ENCODE results near the gene HSPA9.

Gene HSPA9

GRCh38 chr5:138559937-138560336 lies 15.3 kb downstream of the HSPA9 start:
- Histone ChIP-seq H3K4me3 (ENCODE audit: low read length in 2 of 2) (no peak overlapping the region), H3K9me3 (ENCODE audit: control insufficient read depth in 2 of 2, low read length in 2 of 2) (no peaks in the 10 kb centered on the region), H3K36me3 (ENCODE audit: control insufficient read depth in 2 of 2, insufficient read depth in 2 of 2, low read length in 2 of 2) (peaks cover 64 to 76% of the 10 kb centered on the region in 2 donors), H3K27me3 (ENCODE audit: control insufficient read depth in 1 of 2, insufficient read depth in 2 of 2, low read length in 2 of 2) (no peaks in the 10 kb centered on the region), H3K4me1 (ENCODE audit: control insufficient read depth, insufficient read depth, low read length) (no peaks in the 10 kb centered on the region), H3K9ac (ENCODE audit: low read length in 2 of 2) (no peak overlapping the region), H3K27ac (ENCODE audit: low read length) (no peak overlapping the region)

GRCh38 chr5:138557677-138558076 lies 17.5 kb downstream of the HSPA9 start:
- H3K9me3 ChIP-seq (ENCODE audit: control insufficient read depth in 2 of 2, low read length in 2 of 2) = no peaks in the 10 kb centered on the region
- no peak overlapping the region for H3K9ac ChIP-seq (ENCODE audit: low read length in 2 of 2)
- peaks cover 50 to 67% of the 10 kb centered on the region in 2 donors for H3K36me3 ChIP-seq (ENCODE audit: control insufficient read depth in 2 of 2, insufficient read depth in 2 of 2, low read length in 2 of 2)
- no peak overlapping the region for H3K27ac ChIP-seq (ENCODE audit: low read length)
- no peaks in the 10 kb centered on the region for H3K27me3 ChIP-seq (ENCODE audit: control insufficient read depth in 1 of 2, insufficient read depth in 2 of 2, low read length in 2 of 2)
- no peaks in the 10 kb centered on the region for H3K4me1 ChIP-seq (ENCODE audit: control insufficient read depth, insufficient read depth, low read length)
- H3K4me3 ChIP-seq (ENCODE audit: low read length in 2 of 2) = no peak overlapping the region

- H3K27me3 ChIP-seq (ENCODE audit: control insufficient read depth in 1 of 2, insufficient read depth in 2 of 2, low read length in 2 of 2) = no peaks in the 10 kb centered on the region
- no peaks in the 10 kb centered on the region for H3K4me1 ChIP-seq (ENCODE audit: control insufficient read depth, insufficient read depth, low read length)
- H3K9ac ChIP-seq (ENCODE audit: low read length in 2 of 2) = no peak overlapping the region
- no peak overlapping the region for H3K4me3 ChIP-seq (ENCODE audit: low read length in 2 of 2)
- no peak overlapping the region for H3K27ac ChIP-seq (ENCODE audit: low read length)
- no peaks in the 10 kb centered on the region for H3K9me3 ChIP-seq (ENCODE audit: control insufficient read depth in 2 of 2, low read length in 2 of 2)
- peaks cover 37 to 45% of the 10 kb centered on the region in 2 donors for H3K36me3 ChIP-seq (ENCODE audit: control insufficient read depth in 2 of 2, insufficient read depth in 2 of 2, low read length in 2 of 2)
Observed at GRCh38 chr5:138554143-138554542, 21.1 kb downstream of the HSPA9 start.

- H3K4me1 ChIP-seq (ENCODE audit: control insufficient read depth, insufficient read depth, low read length) = no peaks in the 10 kb centered on the region
- no peaks in the 10 kb centered on the region for H3K27me3 ChIP-seq (ENCODE audit: control insufficient read depth in 1 of 2, insufficient read depth in 2 of 2, low read length in 2 of 2)
- H3K9me3 ChIP-seq (ENCODE audit: control insufficient read depth in 2 of 2, low read length in 2 of 2) = no peaks in the 10 kb centered on the region
- H3K27ac ChIP-seq (ENCODE audit: low read length) = no peak overlapping the region
- no peak overlapping the region for H3K9ac ChIP-seq (ENCODE audit: low read length in 2 of 2)
- H3K4me3 ChIP-seq (ENCODE audit: low read length in 2 of 2) = no peak overlapping the region
- peaks cover 32 to 39% of the 10 kb centered on the region in 2 donors for H3K36me3 ChIP-seq (ENCODE audit: control insufficient read depth in 2 of 2, insufficient read depth in 2 of 2, low read length in 2 of 2)
Observed at GRCh38 chr5:138553437-138554095, 21.6 kb downstream of the HSPA9 start.

GRCh38 chr5:138552657-138553056 lies 22.5 kb downstream of the HSPA9 start:
- Histone ChIP-seq H3K27me3 (ENCODE audit: control insufficient read depth in 1 of 2, insufficient read depth in 2 of 2, low read length in 2 of 2) (no peaks in the 10 kb centered on the region), H3K4me3 (ENCODE audit: low read length in 2 of 2) (no peak overlapping the region), H3K4me1 (ENCODE audit: control insufficient read depth, insufficient read depth, low read length) (peaks cover 3% of the 10 kb centered on the region), H3K36me3 (ENCODE audit: control insufficient read depth in 2 of 2, insufficient read depth in 2 of 2, low read length in 2 of 2) (peaks cover 25 to 30% of the 10 kb centered on the region in 2 donors), H3K9me3 (ENCODE audit: control insufficient read depth in 2 of 2, low read length in 2 of 2) (no peaks in the 10 kb centered on the region), H3K27ac (ENCODE audit: low read length) (no peak overlapping the region), H3K9ac (ENCODE audit: low read length in 2 of 2) (no peak overlapping the region)

GRCh38 chr5:138549414-138549813 lies 25.8 kb downstream of the HSPA9 start:
- Histone ChIP-seq H3K4me1 (ENCODE audit: control insufficient read depth, insufficient read depth, low read length) (peaks cover 31% of the 10 kb centered on the region), H3K36me3 (ENCODE audit: control insufficient read depth in 2 of 2, insufficient read depth in 2 of 2, low read length in 2 of 2) (peaks cover 2 to 7% of the 10 kb centered on the region in 2 donors), H3K27ac (ENCODE audit: low read length) (no peak overlapping the region), H3K27me3 (ENCODE audit: control insufficient read depth in 1 of 2, insufficient read depth in 2 of 2, low read length in 2 of 2) (no peaks in the 10 kb centered on the region), H3K4me3 (ENCODE audit: low read length in 2 of 2) (no peak overlapping the region), H3K9me3 (ENCODE audit: control insufficient read depth in 2 of 2, low read length in 2 of 2) (no peaks in the 10 kb centered on the region), H3K9ac (ENCODE audit: low read length in 2 of 2) (no peak overlapping the region)

GRCh38 chr5:138545919-138546562 lies 29.2 kb downstream of the HSPA9 start:
- Histone ChIP-seq H3K4me1 (ENCODE audit: control insufficient read depth, insufficient read depth, low read length) (peaks cover 43% of the 10 kb centered on the region), H3K9ac (ENCODE audit: low read length in 2 of 2) (no peak overlapping the region), H3K4me3 (ENCODE audit: low read length in 2 of 2) (no peak overlapping the region)

GRCh38 chr5:138544181-138545134 lies 30.7 kb downstream of the HSPA9 start:
- H3K36me3 ChIP-seq (ENCODE audit: control insufficient read depth in 2 of 2, insufficient read depth in 2 of 2, low read length in 2 of 2) = no peaks in the 10 kb centered on the region
- H3K9ac ChIP-seq (ENCODE audit: low read length in 2 of 2) = peak overlapping the region; percentile 99 to 100
- peak overlapping the region; percentile 99 for H3K27ac ChIP-seq (ENCODE audit: low read length)
- H3K4me1 ChIP-seq (ENCODE audit: control insufficient read depth, insufficient read depth, low read length) = peaks cover 43% of the 10 kb centered on the region
- H3K27me3 ChIP-seq (ENCODE audit: control insufficient read depth in 1 of 2, insufficient read depth in 2 of 2, low read length in 2 of 2) = no peaks in the 10 kb centered on the region
- H3K4me3 ChIP-seq (ENCODE audit: low read length in 2 of 2) = peak overlapping the region; percentile 94 to 99
- H3K9me3 ChIP-seq (ENCODE audit: control insufficient read depth in 2 of 2, low read length in 2 of 2) = no peaks in the 10 kb centered on the region

More at GRCh38 chr5:138545919-138546562, 29.2 kb downstream of the HSPA9 start:
- no peaks in the 10 kb centered on the region for H3K27me3 ChIP-seq (ENCODE audit: control insufficient read depth in 1 of 2, insufficient read depth in 2 of 2, low read length in 2 of 2)
- H3K36me3 ChIP-seq (ENCODE audit: control insufficient read depth in 2 of 2, insufficient read depth in 2 of 2, low read length in 2 of 2) = no peaks in the 10 kb centered on the region
- H3K27ac ChIP-seq (ENCODE audit: low read length) = no peak overlapping the region
- H3K9me3 ChIP-seq (ENCODE audit: control insufficient read depth in 2 of 2, low read length in 2 of 2) = no peaks in the 10 kb centered on the region

- Histone ChIP-seq H3K9ac (ENCODE audit: low read length in 2 of 2) (peak overlapping the region; percentile 99 to 100), H3K36me3 (ENCODE audit: control insufficient read depth in 2 of 2, insufficient read depth in 2 of 2, low read length in 2 of 2) (peaks cover 0 to 3% of the 10 kb centered on the region in 2 donors), H3K4me1 (ENCODE audit: control insufficient read depth, insufficient read depth, low read length) (peaks cover 43% of the 10 kb centered on the region), H3K9me3 (ENCODE audit: control insufficient read depth in 2 of 2, low read length in 2 of 2) (no peaks in the 10 kb centered on the region), H3K27ac (ENCODE audit: low read length) (peak overlapping the region; percentile 99), H3K27me3 (ENCODE audit: control insufficient read depth in 1 of 2, insufficient read depth in 2 of 2, low read length in 2 of 2) (no peaks in the 10 kb centered on the region), H3K4me3 (ENCODE audit: low read length in 2 of 2) (peak overlapping the region; percentile 94 to 99)
Observed at GRCh38 chr5:138543730-138544104, 31.5 kb downstream of the HSPA9 start.

GRCh38 chr5:138542956-138543729 lies 32.1 kb downstream of the HSPA9 start, which contains the start of gene ETF1:
Gene ETF1, minus strand, starts transcription at chr5:138543236. Its CDS starts 318 bp downstream, at chr5:138542918.
- H3K27me3 ChIP-seq (ENCODE audit: control insufficient read depth in 1 of 2, insufficient read depth in 2 of 2, low read length in 2 of 2) = no peaks in the 10 kb centered on the region
- H3K27ac ChIP-seq (ENCODE audit: low read length) = peak within 1 kb of the TSS; percentile 99
- H3K4me3 ChIP-seq (ENCODE audit: low read length in 2 of 2) = peak within 1 kb of the TSS; percentile 94 to 99
- peaks cover 0 to 3% of the 10 kb centered on the region in 2 donors for H3K36me3 ChIP-seq (ENCODE audit: control insufficient read depth in 2 of 2, insufficient read depth in 2 of 2, low read length in 2 of 2)
- H3K4me1 ChIP-seq (ENCODE audit: control insufficient read depth, insufficient read depth, low read length) = peaks cover 43% of the 10 kb centered on the region
- H3K9me3 ChIP-seq (ENCODE audit: control insufficient read depth in 2 of 2, low read length in 2 of 2) = no peaks in the 10 kb centered on the region
- peak within 1 kb of the TSS; percentile 99 to 100 for H3K9ac ChIP-seq (ENCODE audit: low read length in 2 of 2)
